Ovary (tissue), 3 donors: ENCODE results near the gene FAM13C.

Experiments used
- EP300 ChIP-seq: sonication (generic); formaldehyde crosslinking; IDR thresholded peaks from one replicate; pipeline ENCODE4 v1.6.1; 2017; ENCODE audit warnings: antibody characterized with exemption
- POLR2A ChIP-seq: fragments of 450-650 bp; IDR thresholded peaks from one replicate; pipeline ENCODE4 v1.6.1; 2017; ENCODE audit warnings: antibody characterized with exemption, mild to moderate bottlenecking, moderate library complexity
- TF ChIP-seq, protein P1 (sequence below), 3 donors: fragments of 450-650 bp in 2 of 3; fragments of 200-600 bp in 1 of 3; IDR thresholded peaks; one replicate each; pipeline versions ENCODE4 v1.5.1 to v1.8.0; 2016 to 2022; ENCODE audit warnings: antibody characterized with exemption in 3 of 3, mild to moderate bottlenecking in 1 of 3
- donor health status: DM: no; HTN: no; CAD: no.

DNA sequence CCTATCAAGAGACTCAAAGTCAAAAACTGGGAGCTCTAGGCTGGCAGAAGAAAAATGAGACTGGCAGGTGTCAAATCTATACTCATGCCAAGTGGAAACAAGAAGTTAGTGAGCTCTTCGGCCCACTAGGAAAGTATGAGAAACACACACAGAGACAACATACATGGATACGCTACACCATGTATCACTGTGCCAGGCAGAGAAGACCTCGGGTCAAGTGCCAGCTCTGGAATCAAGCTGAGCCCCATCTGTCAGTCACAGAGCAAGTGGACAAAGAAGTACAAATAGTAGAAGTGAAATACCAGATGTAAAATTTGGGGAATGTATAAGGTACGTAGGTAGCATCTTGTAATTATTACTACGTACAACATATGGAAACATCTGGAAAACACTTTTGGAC lies 62.4 kb downstream of the FAM13C start:
- TF ChIP-seq, protein P1, sequence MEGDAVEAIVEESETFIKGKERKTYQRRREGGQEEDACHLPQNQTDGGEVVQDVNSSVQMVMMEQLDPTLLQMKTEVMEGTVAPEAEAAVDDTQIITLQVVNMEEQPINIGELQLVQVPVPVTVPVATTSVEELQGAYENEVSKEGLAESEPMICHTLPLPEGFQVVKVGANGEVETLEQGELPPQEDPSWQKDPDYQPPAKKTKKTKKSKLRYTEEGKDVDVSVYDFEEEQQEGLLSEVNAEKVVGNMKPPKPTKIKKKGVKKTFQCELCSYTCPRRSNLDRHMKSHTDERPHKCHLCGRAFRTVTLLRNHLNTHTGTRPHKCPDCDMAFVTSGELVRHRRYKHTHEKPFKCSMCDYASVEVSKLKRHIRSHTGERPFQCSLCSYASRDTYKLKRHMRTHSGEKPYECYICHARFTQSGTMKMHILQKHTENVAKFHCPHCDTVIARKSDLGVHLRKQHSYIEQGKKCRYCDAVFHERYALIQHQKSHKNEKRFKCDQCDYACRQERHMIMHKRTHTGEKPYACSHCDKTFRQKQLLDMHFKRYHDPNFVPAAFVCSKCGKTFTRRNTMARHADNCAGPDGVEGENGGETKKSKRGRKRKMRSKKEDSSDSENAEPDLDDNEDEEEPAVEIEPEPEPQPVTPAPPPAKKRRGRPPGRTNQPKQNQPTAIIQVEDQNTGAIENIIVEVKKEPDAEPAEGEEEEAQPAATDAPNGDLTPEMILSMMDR (IDR thresholded peaks at IDR 0.05), result no peak
- TF ChIP-seq POLR2A, result no peak
- no peak for TF ChIP-seq EP300
